CD4-positive, alpha-beta T cell (primary cell): ENCODE measurements around the gene CRYAA. TPM values are rescaled to one million over a fixed set of nuclear protein-coding genes. Genes with fewer than 3 reads are reported as not detected.
"Not testable (repeated sequence)": the region's sequence is repeated elsewhere in the genome, so short reads cannot be mapped to it uniquely, and the experiment has no call there.

Experiments
- ATAC-seq: fragments of 200-7000 bp; cut with Tn5 transposase; one replicate; pipeline ENCODE4 v1.10.0; 2022; ENCODE audit warnings: mild to moderate bottlenecking; ENCODE audit not compliant: poor library complexity
- CTCF ChIA-PET: fragments of 350-600 bp; sonication (Branson Sonifier 250); formaldehyde crosslinking; loops from one replicate; lab custom pipeline; 2021; ENCODE audit warnings: antibody characterized with exemption, inconsistent platforms; lab: Charles Lee
- POLR2A ChIA-PET: fragments of 350-600 bp; sonication (Branson Sonifier 250); formaldehyde crosslinking; loops from one replicate; lab custom pipeline; 2021; ENCODE audit warnings: antibody characterized with exemption, inconsistent platforms; lab: Charles Lee
- DNase-seq, 14 experiments: peaks; one replicate each; pipeline ENCODE4 v3.0.0-alpha.2; 2013 to 2020; ENCODE audit warnings: mixed read lengths in 2 of 14
- H3K27ac ChIP-seq, 2 donors: one replicate each; pipeline versions ENCODE4 v1.5.1 to v1.7.0; 2013; ENCODE audit warnings: low read length in 2 of 2, low read depth in 1 of 2, mild to moderate bottlenecking in 1 of 2
- H3K27me3 ChIP-seq, 2 experiments: 1 replicate in 1 of 2; 2 replicates in 1 of 2; pipeline versions ENCODE4 v1.6.1 to v1.7.0; 2013; ENCODE audit warnings: low read length in 2 of 2, control low read depth in 1 of 2, mild to moderate bottlenecking in 1 of 2, moderate library complexity in 1 of 2; ENCODE audit not compliant: insufficient read depth in 2 of 2, control insufficient read depth in 1 of 2
- H3K36me3 ChIP-seq: one replicate; pipeline ENCODE4 v1.6.1; 2013; ENCODE audit warnings: low read length, control low read depth; ENCODE audit not compliant: insufficient read depth
- H3K4me1 ChIP-seq: one replicate; pipeline ENCODE4 v1.6.1; 2013; ENCODE audit warnings: low read length, control low read depth; ENCODE audit not compliant: insufficient read depth
- H3K4me3 ChIP-seq: one replicate; pipeline ENCODE4 v1.5.1; 2013; ENCODE audit warnings: mild to moderate bottlenecking, low read length, moderate library complexity
- H3K9me3 ChIP-seq, 2 experiments: 1 replicate in 1 of 2; 2 replicates in 1 of 2; pipeline versions ENCODE4 v1.6.1 to v1.7.0; 2013; ENCODE audit warnings: low read length in 2 of 2, mild to moderate bottlenecking in 2 of 2, control low read depth in 1 of 2, moderate library complexity in 1 of 2; ENCODE audit not compliant: control insufficient read depth in 1 of 2, insufficient read depth in 1 of 2
- H3K27ac Mint-ChIP-seq: one replicate; pipeline ENCODE4 v1.8.0; 2020; ENCODE audit warnings: mixed read lengths
- H3K27me3 Mint-ChIP-seq: one replicate; pipeline ENCODE4 v1.8.0; 2021; ENCODE audit warnings: mixed read lengths
- H3K36me3 Mint-ChIP-seq: one replicate; pipeline ENCODE4 v1.8.0; 2021; ENCODE audit warnings: low read depth, mixed read lengths
- H3K4me1 Mint-ChIP-seq: one replicate; pipeline ENCODE4 v1.8.0; 2021; ENCODE audit warnings: low read depth, mixed read lengths
- H3K4me3 Mint-ChIP-seq: one replicate; pipeline ENCODE4 v1.8.0; 2020; ENCODE audit warnings: mild to moderate bottlenecking, mixed read lengths
- H3K9me3 Mint-ChIP-seq: one replicate; pipeline ENCODE4 v1.8.0; 2020; ENCODE audit warnings: mixed read lengths
- intact Hi-C, 2 experiments: fragments of 100-400 bp; cut with DNase I in 1 of 2; cut with micrococcal nuclease in 1 of 2; formaldehyde crosslinking; loops; one replicate each; pipeline versions ENCODE4 v1.15.1 to v1.9.0; 2023 to 2025; cut with DNase I, micrococcal nuclease
- total RNA-seq, 174 experiments: library from RNA in 2 of 174; stranded (reverse) in 2 of 174; gene quantifications; one replicate each; pipeline ENCODE4 v1.2.3 and lab custom pipeline; 2021 to 2026

CRYAA gene
- total RNA-seq, 2 experiments from 2014 or later, result not detected

DNA sequence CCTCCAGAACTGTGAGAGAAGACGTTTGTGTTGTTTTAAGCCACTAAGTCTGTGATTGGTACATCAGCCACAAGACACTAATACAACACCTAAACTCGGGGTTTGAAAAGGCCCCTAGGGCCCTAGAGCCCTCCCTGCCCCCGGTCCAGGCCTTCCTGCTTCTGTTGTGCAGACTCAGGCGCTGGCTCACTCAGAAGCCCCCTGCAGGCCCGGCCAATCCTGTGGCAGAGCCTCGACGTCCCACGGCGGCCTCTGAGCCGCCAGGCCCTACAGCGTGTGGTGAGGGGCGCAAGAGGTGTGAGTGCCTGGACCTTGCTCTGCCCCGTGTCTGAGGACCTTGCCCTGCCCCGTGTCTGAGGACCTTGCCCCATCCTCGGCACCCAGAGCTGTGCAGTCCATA, 3.1 kb upstream of the CRYAA start:
- intact Hi-C loops, H3K9me3 ChIP-seq, H3K4me1 ChIP-seq, H3K27ac ChIP-seq, H3K4me3 Mint-ChIP-seq, H3K36me3 Mint-ChIP-seq, POLR2A ChIA-PET, H3K27me3 ChIP-seq, H3K4me1 Mint-ChIP-seq, H3K27me3 Mint-ChIP-seq, DNase-seq, H3K4me3 ChIP-seq, H3K9me3 Mint-ChIP-seq, H3K27ac Mint-ChIP-seq, ATAC-seq, H3K36me3 ChIP-seq, CTCF ChIA-PET: not testable (repeated sequence)

DNA sequence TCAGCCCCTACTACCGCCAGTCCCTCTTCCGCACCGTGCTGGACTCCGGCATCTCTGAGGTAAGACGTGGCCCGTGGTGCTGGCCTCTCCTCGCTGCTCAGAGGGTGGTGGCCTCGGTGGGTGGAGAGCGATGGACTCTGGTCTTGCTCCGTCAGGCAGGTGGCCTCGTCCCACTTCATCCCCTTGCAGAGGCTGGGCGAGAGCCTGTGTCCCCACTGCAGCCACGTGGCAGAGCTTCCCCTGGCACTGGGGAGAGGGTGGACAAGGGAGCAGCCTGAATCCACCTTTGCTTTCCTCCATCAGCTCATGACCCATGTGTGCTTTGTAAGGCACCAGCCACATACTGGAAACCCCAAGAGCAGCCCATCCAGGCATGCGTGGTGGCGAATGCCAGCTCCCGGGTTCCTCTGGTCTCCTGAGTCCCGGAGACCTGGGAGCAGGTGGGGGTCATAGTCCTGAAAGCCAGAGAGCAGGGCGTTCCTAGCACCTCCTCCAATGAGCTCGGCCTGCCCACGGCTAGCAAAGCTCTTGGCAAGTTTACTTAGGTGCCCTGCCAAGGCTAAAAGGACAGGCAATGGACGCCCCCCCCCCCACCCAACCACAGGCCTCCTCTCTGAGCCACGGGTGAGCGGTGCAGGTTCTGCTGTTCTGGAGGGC, 550 bp downstream of the CRYAA start:
- H3K4me1 Mint-ChIP-seq, DNase-seq, H3K36me3 ChIP-seq, H3K27ac ChIP-seq, H3K27ac Mint-ChIP-seq, H3K27me3 ChIP-seq, ATAC-seq, POLR2A ChIA-PET, H3K4me3 ChIP-seq, H3K9me3 ChIP-seq, CTCF ChIA-PET, H3K4me3 Mint-ChIP-seq, H3K27me3 Mint-ChIP-seq, intact Hi-C loops, H3K9me3 Mint-ChIP-seq, H3K4me1 ChIP-seq, H3K36me3 Mint-ChIP-seq: not testable (repeated sequence)

- H3K36me3 ChIP-seq, H3K27ac Mint-ChIP-seq, H3K36me3 Mint-ChIP-seq, DNase-seq, H3K9me3 ChIP-seq, POLR2A ChIA-PET, ATAC-seq, intact Hi-C loops, H3K27me3 Mint-ChIP-seq, H3K27me3 ChIP-seq, H3K4me3 ChIP-seq, CTCF ChIA-PET, H3K4me1 ChIP-seq, H3K9me3 Mint-ChIP-seq, H3K4me3 Mint-ChIP-seq, H3K4me1 Mint-ChIP-seq, H3K27ac ChIP-seq: not testable (repeated sequence)
Measured at GRCh38 chr21:43169891-43170290, 1.1 kb downstream of the CRYAA start.

- H3K36me3 Mint-ChIP-seq, intact Hi-C loops, H3K27ac ChIP-seq, H3K36me3 ChIP-seq, H3K27me3 Mint-ChIP-seq, H3K4me1 Mint-ChIP-seq, POLR2A ChIA-PET, CTCF ChIA-PET, H3K4me1 ChIP-seq, H3K27ac Mint-ChIP-seq, DNase-seq, H3K27me3 ChIP-seq, H3K9me3 ChIP-seq, H3K9me3 Mint-ChIP-seq, ATAC-seq, H3K4me3 Mint-ChIP-seq: not testable (repeated sequence)
- peak overlapping the region; percentile 19 for H3K4me3 ChIP-seq
Measured at GRCh38 chr21:43172812-43173211, 4.0 kb downstream of the CRYAA start.

GRCh38 chr21:43173438-43173837, 4.6 kb downstream of the CRYAA start:
- H3K27me3 Mint-ChIP-seq, H3K36me3 ChIP-seq, ATAC-seq, intact Hi-C loops, H3K4me1 ChIP-seq, H3K36me3 Mint-ChIP-seq, H3K4me1 Mint-ChIP-seq, H3K27ac ChIP-seq, H3K27me3 ChIP-seq, H3K9me3 ChIP-seq, H3K4me3 Mint-ChIP-seq, POLR2A ChIA-PET, H3K27ac Mint-ChIP-seq, CTCF ChIA-PET, H3K9me3 Mint-ChIP-seq, H3K4me3 ChIP-seq: not testable (repeated sequence)
- peak in 1 of 14 experiments; percentile 21 for DNase-seq

DNA sequence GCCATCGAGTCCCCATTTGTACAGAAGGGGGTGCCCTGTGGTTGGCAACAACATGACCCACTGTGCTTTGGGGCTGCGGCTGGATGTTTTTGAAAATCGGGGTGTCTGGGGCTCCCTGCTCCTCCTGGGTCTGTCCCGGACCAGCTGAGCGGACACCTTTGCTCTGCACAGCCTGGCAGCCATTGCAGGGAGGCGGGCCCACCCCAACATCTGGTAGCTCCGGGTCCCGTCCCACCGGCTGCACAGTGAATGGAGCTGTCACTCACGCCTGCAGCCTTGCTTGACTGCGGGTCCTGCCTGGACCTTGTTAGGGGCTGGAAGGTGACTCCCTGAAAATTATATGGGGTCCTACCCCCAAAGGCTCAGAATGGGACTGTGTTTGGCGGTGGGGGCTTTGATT, 5.1 kb downstream of the CRYAA start:
- ATAC-seq, POLR2A ChIA-PET, H3K4me3 ChIP-seq, H3K9me3 ChIP-seq, H3K27me3 ChIP-seq, H3K36me3 ChIP-seq, H3K4me3 Mint-ChIP-seq, H3K4me1 Mint-ChIP-seq, H3K9me3 Mint-ChIP-seq, H3K4me1 ChIP-seq, H3K27me3 Mint-ChIP-seq, H3K36me3 Mint-ChIP-seq, H3K27ac Mint-ChIP-seq, CTCF ChIA-PET, DNase-seq, H3K27ac ChIP-seq, intact Hi-C loops: not testable (repeated sequence)

DNA sequence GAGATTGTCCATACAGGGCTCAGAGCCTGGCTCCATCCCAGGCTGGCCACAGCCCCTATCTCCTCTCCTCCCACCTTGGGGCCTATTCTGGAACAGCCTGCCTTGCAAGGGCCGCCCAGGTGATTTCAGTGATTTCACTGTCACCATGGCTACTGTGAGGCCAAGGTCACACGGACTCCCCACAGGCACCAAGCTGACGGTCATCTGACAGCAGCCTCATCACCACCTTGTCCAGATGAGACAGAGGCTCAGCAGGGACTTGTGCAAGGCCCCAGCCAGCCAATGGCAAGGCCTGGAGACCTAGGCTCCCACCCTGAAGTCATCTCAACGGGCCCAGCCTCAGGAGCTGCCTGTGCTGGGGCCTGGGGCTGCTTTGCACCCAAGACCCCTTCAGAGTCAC, 6.2 kb downstream of the CRYAA start:
- not testable (repeated sequence) for H3K4me1 ChIP-seq, H3K4me1 Mint-ChIP-seq, ATAC-seq

More for the DNA sequence above, 6.2 kb downstream of the CRYAA start:
- H3K27ac Mint-ChIP-seq, DNase-seq, intact Hi-C loops, H3K27ac ChIP-seq, H3K4me3 Mint-ChIP-seq, CTCF ChIA-PET, H3K36me3 ChIP-seq, H3K9me3 Mint-ChIP-seq, H3K4me3 ChIP-seq, H3K27me3 ChIP-seq, POLR2A ChIA-PET, H3K27me3 Mint-ChIP-seq, H3K36me3 Mint-ChIP-seq, H3K9me3 ChIP-seq: not testable (repeated sequence)
